Endodermal cell (in vitro differentiated cells): ENCODE data around the gene FAM162B. TPM values are rescaled to one million over a fixed set of nuclear protein-coding genes. Genes with fewer than 3 reads are reported as not detected.

Experiments
- DNase-seq: peaks from one replicate; pipeline ENCODE4 v3.0.0-alpha.2; 2017
- H3K27ac ChIP-seq: 2 replicates; pipeline ENCODE4 v1.5.1; 2013; ENCODE audit warnings: mild to moderate bottlenecking, low read depth, low read length, moderate library complexity
- H3K27me3 ChIP-seq: 2 replicates; pipeline ENCODE4 v1.6.1; 2013; ENCODE audit warnings: mild to moderate bottlenecking, low read length, moderate library complexity; ENCODE audit not compliant: insufficient read depth, control insufficient read depth, poor library complexity, severe bottlenecking
- H3K36me3 ChIP-seq: 2 replicates; pipeline ENCODE4 v1.7.0; 2013; ENCODE audit warnings: mild to moderate bottlenecking, low read length, moderate library complexity; ENCODE audit not compliant: control insufficient read depth, insufficient read depth
- H3K4me1 ChIP-seq: one replicate; pipeline ENCODE4 v1.7.0; 2013; ENCODE audit warnings: low read length; ENCODE audit not compliant: control insufficient read depth, insufficient read depth
- H3K4me3 ChIP-seq: 2 replicates; pipeline ENCODE4 v1.5.1; 2013; ENCODE audit warnings: mild to moderate bottlenecking, low read length, moderate library complexity
- H3K9ac ChIP-seq: 2 replicates; pipeline ENCODE4 v1.6.1; 2013; ENCODE audit warnings: mild to moderate bottlenecking, low read length, moderate library complexity; ENCODE audit not compliant: poor library complexity, severe bottlenecking; ENCODE audit errors: extremely low read depth
- H3K9me3 ChIP-seq: 2 replicates; pipeline ENCODE4 v1.6.1; 2013; ENCODE audit warnings: mild to moderate bottlenecking, low read length, moderate library complexity; ENCODE audit not compliant: control insufficient read depth
- H3K27ac Mint-ChIP-seq: 2 replicates; pipeline ENCODE4 v1.8.0; 2020; ENCODE audit warnings: mixed read lengths
- H3K27me3 Mint-ChIP-seq: 2 replicates; pipeline ENCODE4 v1.8.0; 2021; ENCODE audit warnings: mild to moderate bottlenecking, mixed read lengths; ENCODE audit not compliant: insufficient read depth
- H3K36me3 Mint-ChIP-seq: 2 replicates; pipeline ENCODE4 v1.8.0; 2020; ENCODE audit warnings: low read depth, mixed read lengths
- H3K4me1 Mint-ChIP-seq: 2 replicates; pipeline ENCODE4 v1.8.0; 2020; ENCODE audit warnings: mixed read lengths
- H3K4me3 Mint-ChIP-seq: 2 replicates; pipeline ENCODE4 v1.8.0; 2020; ENCODE audit warnings: mild to moderate bottlenecking, moderate library complexity, mixed read lengths
- H3K9me3 Mint-ChIP-seq: 2 replicates; pipeline ENCODE4 v1.8.0; 2020; ENCODE audit warnings: mild to moderate bottlenecking, mixed read lengths
- CTCF ChIP-seq: fragments of 200-600 bp; sonication (generic); conservative IDR thresholded peaks from 2 replicates; pipeline ENCODE4 v1.5.0; 2021; ENCODE audit warnings: antibody characterized with exemption, mild to moderate bottlenecking
- WGBS, 2 experiments: methylation state at CpG; one replicate each; pipeline versions ENCODE4 v1.1.5 to v1.1.7; 2013; ENCODE audit warnings: missing lambda C conversion rate in 2 of 2, mixed read lengths in 1 of 2; ENCODE audit not compliant: insufficient coverage in 1 of 2, insufficient read length in 1 of 2; 5-methylcytosine and 5-hydroxymethylcytosine counted together
- total RNA-seq, 2 donors: library from RNA; stranded (reverse); fragmentation: NEBNext Ultra II Directional in 1 of 2; extraction: Animal tissue kit (Norgen Biotek cat#: 25700) in 1 of 2; gene quantifications; 2 replicates in 1 of 2; 3 replicates in 1 of 2; pipeline ENCODE4 v1.2.1, GENCODE V29; 2021

The FAM162B gene
- total RNA-seq, 2 donors from 2014 or later: 0.79 to 1.1 TPM

GRCh38 chr6:116772450-116772849, 6.9 kb upstream of the FAM162B start:
- no peaks in the 10 kb centered on the region for H3K4me1 Mint-ChIP-seq

GRCh38 chr6:116767715-116768114, 2.2 kb upstream of the FAM162B start:
- H3K27me3 Mint-ChIP-seq: peaks cover 37% of the 10 kb centered on the region
- no peak overlapping the region for H3K27ac Mint-ChIP-seq
- no peaks in the 10 kb centered on the region for H3K36me3 ChIP-seq
- H3K27me3 ChIP-seq: peaks cover 44% of the 10 kb centered on the region
- no peaks in the 10 kb centered on the region for H3K9me3 ChIP-seq
- no peaks in the 10 kb centered on the region for H3K9me3 Mint-ChIP-seq
- H3K27ac ChIP-seq: no peak overlapping the region
- H3K4me1 Mint-ChIP-seq: peaks cover 8% of the 10 kb centered on the region
- H3K4me3 Mint-ChIP-seq: no peak overlapping the region
- 100% methylated on average over 1 of the region's 2 CpGs for WGBS, 2 experiments
- H3K9ac ChIP-seq: no peak overlapping the region
- no peaks in the 10 kb centered on the region for H3K4me1 ChIP-seq
- no peak for DNase-seq
- H3K4me3 ChIP-seq: no peak overlapping the region
- H3K36me3 Mint-ChIP-seq: no peaks in the 10 kb centered on the region
- TF ChIP-seq CTCF: no peak

More at GRCh38 chr6:116772450-116772849, 6.9 kb upstream of the FAM162B start:
- no peaks in the 10 kb centered on the region for H3K36me3 Mint-ChIP-seq
- 88 to 94% methylated on average over 1 of the region's 1 CpG for WGBS, 2 experiments
- H3K27ac Mint-ChIP-seq: no peak overlapping the region
- Histone ChIP-seq H3K9ac (no peak overlapping the region), H3K27ac (no peak overlapping the region), H3K4me3 (no peak overlapping the region), H3K36me3 (no peaks in the 10 kb centered on the region), H3K9me3 (no peaks in the 10 kb centered on the region), H3K27me3 (no peaks in the 10 kb centered on the region), H3K4me1 (no peaks in the 10 kb centered on the region)
- DNase-seq: no peak
- no peak overlapping the region for H3K4me3 Mint-ChIP-seq
- H3K27me3 Mint-ChIP-seq: peaks cover 2% of the 10 kb centered on the region
- TF ChIP-seq CTCF: no peak
- H3K9me3 Mint-ChIP-seq: no peaks in the 10 kb centered on the region

GRCh38 chr6:116766506-116767176, 1.1 kb upstream of the FAM162B start:
- WGBS, 2 experiments: 90 to 94% methylated on average over 4 to 5 of the region's 5 CpGs

More at GRCh38 chr6:116766506-116767176, 1.1 kb upstream of the FAM162B start:
- H3K9me3 Mint-ChIP-seq: no peaks in the 10 kb centered on the region
- peak overlapping the region; percentile 65 for H3K4me3 Mint-ChIP-seq
- no peak for DNase-seq
- Histone ChIP-seq H3K36me3 (no peaks in the 10 kb centered on the region), H3K4me3 (no peak overlapping the region), H3K4me1 (no peaks in the 10 kb centered on the region), H3K9ac (no peak overlapping the region), H3K9me3 (no peaks in the 10 kb centered on the region), H3K27ac (no peak overlapping the region), H3K27me3 (peaks cover 44% of the 10 kb centered on the region)
- peaks cover 37% of the 10 kb centered on the region for H3K27me3 Mint-ChIP-seq
- TF ChIP-seq CTCF: no peak
- peaks cover 8% of the 10 kb centered on the region for H3K4me1 Mint-ChIP-seq
- H3K27ac Mint-ChIP-seq: no peak overlapping the region
- no peaks in the 10 kb centered on the region for H3K36me3 Mint-ChIP-seq
